ENCODE results near the gene NRXN2.

DNA sequence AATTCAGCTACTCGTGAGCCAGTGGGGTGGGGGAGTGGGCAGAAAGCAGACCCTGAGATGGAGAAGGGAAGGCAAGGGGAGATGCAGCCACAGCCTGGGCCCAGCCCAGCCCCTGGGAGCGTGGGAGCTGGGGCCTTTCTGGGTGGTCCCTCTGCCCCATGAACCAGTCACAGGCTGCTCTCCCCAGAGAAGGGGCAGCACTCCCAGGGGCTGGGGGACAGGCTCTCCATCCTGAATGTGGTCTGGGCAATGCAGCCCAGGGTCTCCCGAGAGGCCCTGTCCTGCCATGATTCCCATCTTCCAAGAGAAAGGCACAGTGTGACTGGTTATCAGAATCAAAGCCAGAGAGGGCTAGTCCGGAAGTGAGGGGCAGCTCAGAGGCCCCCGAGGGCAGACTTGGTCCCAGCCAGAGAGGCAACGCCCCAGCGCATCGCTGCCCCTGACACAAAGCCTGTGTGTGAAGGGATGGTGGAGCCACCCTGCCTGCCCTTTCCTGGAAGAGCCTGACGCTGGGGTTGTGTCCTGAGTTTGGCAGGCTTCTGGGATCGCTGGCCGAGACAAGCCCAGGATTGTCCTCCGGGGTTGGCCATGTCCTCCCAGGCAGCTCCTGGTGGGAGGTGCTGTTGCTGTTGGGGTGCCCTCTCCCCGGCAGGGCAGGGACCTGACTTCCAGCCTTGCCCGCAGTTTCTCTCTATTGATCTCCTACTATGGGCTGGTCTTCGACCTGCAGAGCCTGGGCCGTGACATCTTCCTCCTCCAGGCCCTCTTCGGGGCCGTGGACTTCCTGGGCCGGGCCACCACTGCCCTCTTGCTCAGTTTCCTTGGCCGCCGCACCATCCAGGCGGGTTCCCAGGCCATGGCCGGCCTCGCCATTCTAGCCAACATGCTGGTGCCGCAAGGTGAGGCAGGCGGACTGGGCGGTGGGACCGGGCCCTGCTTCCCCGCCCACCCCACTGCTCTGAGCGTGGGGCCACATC, 155.8 kb downstream of the NRXN2 start:
- TF ChIP-seq GATA2 (IDR thresholded peaks at IDR 0.05; ENCODE audit: low read depth, low read length) (no peak), GATA3 (IDR thresholded peaks at IDR 0.05; ENCODE audit: low read depth, low read length) (no peak)
